D341Med (cell line): ENCODE results near the gene CAMSAP1.

Experiments
- DNase-seq: peaks from one replicate; pipeline ENCODE4 v3.0.0; 2012; ENCODE audit warnings: low spot score

CAMSAP1 gene

DNA sequence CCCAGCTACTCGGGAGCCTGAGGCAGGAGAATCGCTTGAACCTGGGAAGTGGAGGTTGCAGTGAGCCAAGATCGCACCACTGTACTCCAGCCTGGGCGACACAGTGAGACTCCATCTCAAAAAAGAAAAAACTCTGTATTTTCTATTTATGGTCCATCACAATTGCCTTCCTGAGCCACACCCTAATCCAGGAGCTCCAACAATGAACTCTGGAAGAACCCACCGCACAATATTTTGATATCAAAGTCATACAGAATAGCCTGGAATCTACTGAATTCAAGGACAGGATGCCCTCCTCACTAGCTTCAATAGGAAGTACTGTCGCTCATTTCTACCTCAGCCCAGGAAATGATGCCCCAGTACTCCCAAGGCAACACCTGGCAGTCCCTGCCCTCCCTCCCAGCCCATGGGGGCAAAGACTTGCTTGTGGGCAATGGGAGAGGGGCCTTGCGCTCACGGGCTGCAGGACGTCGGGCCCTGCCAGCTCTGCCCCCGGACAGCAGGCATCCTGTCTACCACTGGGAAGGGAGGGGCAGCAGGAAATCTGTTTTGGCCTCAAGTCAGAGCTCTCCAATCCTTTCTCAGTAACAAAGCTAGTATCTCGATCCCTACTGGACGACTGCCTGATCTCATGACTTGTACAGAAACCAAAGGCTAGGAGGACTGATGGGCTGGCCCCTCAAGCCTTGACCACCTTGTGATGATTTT is 34.1 kb upstream of the CAMSAP1 start:
- DNase-seq, result no peak

- DNase-seq, result no peak
These were observed 32.3 kb upstream of the CAMSAP1 start for GRCh38 chr9:135939351-135940265.

- DNase-seq, result no peak
These were observed 30.5 kb upstream of the CAMSAP1 start for GRCh38 chr9:135937521-135938489.

DNA sequence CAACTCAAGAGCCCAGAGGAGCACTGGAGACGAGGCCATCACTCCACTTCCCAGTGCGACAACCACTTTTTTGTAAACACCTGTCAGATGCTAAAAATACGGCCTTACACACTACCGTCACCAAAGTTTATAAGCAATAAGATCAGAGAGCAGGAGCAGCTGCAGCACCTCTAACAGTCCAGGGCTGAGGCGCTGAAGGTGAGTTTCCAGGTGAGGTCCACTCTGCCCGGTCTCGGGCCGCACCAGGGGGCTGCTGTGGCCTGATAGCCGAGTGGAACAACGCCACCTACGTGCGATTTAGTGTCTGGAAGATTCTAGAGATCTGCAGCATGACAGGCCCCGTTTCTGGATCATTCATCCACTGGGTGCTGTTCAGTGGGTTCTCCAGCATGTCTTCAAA is 25.8 kb upstream of the CAMSAP1 start:
- no peak for DNase-seq

- DNase-seq, result no peak
These were observed 25.3 kb upstream of the CAMSAP1 start for GRCh38 chr9:135932656-135933055.

DNA sequence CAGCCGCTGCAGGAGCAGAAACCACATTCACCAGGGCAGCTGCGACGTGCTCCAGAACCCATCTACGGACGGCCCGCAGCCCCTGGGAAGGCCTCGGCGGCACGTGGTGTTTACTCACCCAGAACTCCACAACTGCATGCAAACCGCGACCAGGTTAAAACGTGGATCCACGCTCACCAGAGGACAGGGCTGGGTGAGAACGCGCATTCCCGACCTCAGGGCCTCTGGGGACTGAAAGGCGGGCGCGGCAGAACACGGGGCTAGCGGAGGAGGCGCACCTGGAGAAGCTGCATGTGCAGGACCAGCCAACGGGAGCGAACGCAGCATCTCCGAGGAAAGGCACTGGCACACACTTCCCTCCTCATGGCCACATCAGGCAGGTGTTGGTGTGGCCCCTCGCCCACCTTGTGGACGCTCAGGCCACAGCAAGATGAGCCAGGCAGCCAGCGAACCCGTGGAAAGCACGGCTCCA is 24.0 kb upstream of the CAMSAP1 start:
- DNase-seq, result no peak

DNA sequence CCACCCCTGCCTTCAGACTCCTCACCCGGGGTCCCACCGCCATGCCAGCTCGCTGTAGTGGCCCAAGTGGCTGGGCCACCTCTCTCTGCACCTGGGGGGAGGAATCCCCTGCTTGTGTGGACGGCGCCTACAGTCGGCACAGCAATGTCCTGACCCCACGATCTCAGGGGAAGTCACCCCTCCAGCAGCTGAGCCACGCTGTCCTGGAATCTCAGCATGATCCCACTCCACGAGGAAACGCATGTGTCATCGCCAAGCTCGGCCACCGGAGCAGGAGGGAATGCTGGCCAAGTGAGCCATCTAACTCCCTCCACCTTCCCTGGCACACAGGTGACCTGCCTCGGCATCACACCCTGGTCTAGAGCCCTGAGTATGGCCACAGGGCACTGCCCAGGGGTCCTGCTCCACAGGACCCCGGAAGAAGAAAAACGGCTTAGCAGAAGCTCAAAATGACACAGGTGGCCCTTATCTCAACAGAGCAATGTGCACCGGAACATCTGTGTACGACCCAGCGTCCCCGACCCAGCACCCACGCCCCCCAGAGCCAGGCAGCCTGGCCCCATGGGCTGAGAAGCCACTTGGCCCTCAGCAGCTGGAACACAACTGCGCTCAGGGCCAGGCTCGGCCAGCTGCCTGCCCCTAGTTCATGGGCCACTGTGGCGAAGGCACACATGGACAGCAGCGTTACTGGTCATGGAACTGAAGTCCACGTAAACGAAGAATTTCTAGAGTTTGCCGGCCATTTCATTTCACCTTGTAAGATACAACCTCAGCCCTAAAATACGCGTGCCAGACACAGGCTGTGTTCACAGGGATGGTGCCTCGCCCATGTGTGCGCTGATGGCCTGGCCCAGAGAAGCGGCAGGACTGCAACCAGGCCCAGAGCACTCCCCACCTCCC is 23.4 kb upstream of the CAMSAP1 start:
- DNase-seq, result no peak

- DNase-seq, result no peak
These were observed 22.5 kb upstream of the CAMSAP1 start for GRCh38 chr9:135929656-135930445.

DNA sequence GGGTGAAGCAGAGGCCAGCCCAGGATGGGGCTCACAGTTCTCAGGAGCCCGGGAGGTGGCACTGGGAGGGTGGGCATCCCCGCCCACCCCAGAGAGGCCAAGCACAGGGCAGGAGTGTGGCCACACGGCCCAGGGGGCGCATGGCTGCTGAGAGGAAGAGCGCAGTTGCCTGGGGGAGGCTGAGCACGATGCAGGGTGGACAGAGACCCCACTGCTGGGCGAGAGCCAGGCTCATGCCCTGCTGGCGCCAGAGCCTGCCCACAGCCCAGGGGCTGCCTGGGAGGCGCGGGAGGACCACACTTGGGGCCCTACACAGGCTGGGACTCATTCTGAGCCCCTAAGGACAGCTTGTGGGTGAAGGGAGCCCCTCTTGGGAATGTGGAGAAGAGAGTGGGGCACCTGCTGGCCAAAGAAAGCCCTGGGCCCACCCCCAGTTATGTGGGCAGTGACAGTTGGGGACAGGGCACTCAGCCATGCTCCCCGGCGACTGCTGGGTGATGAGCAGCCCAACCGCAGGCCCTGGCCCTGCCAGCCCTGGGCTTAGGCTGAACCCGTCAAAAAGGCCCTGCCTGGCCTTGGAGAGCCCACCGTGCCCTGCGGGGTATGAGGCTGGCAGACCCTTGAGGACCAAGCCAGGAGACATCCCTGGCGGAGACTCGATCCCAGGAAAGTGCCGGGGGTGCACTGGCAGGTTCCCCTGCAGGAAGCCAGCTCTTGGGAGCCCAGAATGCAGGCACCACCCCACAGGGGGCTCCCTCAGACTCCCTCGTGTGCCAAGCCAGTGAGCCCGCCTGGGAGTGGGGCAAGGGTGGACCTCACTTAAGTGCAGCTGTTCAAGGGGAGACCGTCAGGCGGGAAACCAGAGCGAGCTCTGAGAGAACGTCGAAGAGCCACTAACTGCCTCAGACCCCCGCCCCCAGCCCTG is 21.6 kb upstream of the CAMSAP1 start:
- no peak for DNase-seq

DNA sequence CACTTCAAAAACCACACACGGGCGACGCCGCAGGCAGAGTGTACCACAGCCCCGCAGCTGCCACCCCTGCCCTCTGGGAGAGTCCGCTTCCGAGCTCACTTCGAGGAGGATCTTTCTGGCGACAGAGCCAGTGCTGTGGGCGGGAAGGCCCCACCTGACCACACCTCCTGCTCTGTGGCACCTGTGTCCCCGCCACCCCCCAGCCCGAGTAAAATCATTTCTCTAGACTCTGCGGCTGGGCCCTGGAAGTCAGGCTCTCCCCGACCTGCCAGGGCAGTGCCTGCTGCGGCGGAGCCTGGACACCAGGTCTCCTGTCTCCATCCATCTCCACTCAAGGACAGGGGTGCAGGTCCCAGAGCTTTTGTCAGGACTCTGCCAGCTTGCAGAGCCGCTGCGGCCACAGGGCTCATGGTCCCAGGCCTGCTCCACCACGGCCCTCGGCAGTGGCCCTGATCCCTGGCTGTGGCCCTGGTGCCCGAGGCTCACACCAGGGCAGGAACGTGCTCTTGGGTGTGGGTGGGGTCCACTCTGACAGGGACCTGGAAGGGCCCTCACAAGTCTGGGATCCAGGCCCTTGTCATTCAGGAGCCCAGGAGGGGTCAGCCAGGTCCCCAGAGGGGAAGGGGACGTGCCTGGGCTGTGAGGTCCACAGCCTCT is 20.9 kb upstream of the CAMSAP1 start:
- DNase-seq, result no peak

DNA sequence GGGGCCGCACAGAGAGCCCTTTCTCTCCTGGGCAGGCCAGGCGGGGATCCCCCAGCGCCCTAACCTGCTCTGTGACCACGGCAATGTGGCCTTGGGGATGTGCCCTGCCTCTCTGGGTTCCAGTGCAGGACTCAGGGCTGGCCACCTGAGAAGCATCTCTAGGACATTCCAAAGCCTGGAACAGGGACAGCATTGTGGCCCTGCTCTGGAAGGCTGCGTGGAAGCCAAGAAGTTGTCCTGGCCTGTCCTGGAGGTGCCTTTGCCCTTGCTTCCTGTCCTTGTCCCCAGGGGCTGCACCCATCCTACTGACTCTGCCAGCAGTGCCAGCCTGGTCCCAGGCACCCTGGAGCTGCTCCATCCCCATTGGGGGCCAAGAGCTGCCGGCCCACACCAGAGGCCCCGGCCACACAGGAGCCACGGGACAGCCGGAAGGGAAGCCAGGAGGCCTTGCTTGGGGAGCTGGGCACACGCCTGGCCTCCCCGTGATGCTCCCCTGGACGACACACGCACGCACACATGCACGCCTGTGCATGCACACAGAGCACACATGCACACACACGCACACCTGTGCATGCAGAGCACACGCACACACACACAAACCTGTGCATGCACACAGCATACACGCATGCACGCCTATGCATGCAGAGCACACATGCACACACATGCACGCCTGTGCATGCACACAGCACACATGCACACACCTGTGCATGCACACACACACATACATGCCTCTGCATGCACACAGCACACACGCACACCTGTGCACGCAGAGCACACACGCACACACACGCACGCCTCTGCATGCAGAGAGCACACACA is 20.1 kb upstream of the CAMSAP1 start:
- no peak for DNase-seq

- DNase-seq, result no peak
These were observed 19.3 kb upstream of the CAMSAP1 start for GRCh38 chr9:135926402-135927194.

DNA sequence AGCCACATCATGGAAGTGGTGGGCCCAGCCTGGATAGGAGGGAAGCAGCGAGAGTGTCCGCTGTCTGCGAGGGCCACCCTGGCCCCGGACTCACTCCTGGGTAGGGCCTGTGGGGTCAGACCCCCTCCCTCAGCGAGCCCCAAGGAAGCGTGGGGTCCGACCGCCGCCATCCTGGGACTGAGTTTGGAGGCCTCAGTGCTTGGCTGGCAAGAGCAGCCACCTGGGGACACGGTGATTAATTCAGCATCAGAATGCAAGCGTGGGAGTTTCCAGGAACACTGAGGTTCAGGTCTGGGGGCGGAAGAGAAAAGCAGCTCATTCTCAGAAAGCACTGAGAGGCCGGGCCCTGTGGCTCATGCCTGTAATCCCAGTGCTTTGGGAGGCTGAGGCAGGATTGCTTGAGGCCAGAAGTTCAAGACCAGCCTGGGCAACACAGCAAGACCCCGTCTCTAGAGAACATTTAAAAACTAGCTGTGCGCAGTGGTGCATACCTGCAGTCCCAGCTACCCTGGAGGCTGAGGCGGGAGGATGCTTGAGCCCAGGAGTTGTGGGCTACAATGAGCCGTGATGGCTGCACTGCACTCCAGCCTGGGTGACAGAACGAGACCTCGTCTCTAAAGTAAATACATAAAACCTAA is 18.3 kb upstream of the CAMSAP1 start:
- DNase-seq, result no peak

DNA sequence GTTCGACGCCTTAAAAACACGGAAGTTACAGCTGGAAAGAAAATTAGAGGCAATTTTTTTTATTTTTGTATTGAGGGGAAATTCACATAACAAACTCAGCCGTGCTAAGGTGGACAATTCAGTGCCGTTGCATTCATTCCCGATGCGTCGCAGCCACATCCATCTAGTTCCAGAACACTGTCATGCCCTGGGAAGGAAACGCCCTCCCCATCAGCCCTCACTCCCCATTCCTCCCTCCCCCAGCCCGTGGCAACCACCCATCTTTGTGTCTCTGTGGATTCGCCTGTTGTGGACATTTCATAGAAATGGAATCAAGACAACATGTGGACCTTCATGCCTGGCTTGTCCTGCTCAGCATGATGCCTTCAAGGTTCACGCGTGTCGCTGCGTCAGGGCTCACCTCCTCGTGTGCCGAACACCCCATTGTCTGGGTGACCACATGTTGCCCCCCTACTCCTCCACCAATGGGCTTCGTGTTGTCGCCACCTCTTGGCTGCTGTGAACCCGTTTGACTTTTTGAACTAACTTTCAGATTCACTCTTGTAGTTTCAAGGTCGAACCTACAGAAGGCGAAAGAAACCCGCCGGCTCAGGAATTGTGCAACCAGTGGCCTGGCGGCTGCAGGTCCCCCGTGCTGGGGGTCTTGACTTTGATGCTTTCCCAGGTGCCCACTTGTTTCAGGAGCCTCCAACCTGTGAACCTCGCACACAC is 17.4 kb upstream of the CAMSAP1 start:
- DNase-seq, result no peak

- no peak for DNase-seq
These were observed 16.2 kb upstream of the CAMSAP1 start for GRCh38 chr9:135923508-135923907.
